ENCODE results near the gene THSD4.
"Not testable (repeated sequence)": the region's sequence is repeated elsewhere in the genome, so short reads cannot be mapped to it uniquely, and the experiment has no call there.

The THSD4 gene

DNA sequence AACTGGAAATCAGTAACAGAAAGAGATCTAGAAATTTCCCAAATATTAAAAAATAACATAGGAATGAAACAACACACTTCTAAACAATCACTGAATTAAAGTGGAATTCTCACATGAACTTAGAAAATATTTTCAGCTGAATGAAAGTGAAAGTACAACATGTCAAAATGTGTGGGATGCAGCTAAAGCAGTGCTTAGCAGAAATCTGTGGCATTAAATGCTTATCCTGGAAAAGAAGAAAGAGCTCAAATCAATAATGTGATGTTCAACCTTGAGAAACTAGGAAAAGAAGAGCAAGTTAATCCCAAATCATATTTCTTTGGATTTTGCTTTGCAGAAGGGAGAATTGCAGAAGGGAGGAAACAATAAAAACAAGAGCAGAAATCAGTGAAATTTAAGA, 596.9 kb downstream of the THSD4 start:
- no peak for DNase-seq

DNA sequence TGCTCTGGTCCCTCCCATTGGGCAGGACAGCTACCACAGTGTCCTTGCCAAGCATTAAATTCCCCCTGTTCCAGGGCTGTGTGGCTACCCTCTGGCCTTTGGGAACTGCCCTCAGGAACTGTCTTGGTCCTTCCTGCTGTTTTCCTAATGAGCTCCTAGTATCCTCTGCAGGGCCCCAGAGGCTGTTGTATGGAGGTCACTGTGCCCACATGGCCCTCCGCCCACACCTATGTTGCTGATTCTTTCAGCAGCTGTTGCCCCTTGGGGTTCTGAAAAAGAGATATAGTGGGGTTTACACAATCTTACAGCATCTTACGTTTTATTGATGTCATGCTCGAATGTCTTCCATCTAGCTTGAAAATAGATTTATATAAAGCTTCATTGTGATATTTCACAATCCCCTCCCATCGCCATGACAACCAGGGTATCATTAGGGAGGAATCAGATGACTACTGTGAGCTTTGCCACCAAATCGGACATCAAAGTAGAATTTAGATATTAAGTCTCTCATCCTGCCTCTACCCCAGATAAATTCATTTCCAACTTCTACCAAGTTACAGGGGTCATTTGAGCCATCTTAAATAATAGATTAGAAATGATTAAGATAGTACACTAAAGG, 598.0 kb downstream of the THSD4 start:
- no peak for DNase-seq

DNA sequence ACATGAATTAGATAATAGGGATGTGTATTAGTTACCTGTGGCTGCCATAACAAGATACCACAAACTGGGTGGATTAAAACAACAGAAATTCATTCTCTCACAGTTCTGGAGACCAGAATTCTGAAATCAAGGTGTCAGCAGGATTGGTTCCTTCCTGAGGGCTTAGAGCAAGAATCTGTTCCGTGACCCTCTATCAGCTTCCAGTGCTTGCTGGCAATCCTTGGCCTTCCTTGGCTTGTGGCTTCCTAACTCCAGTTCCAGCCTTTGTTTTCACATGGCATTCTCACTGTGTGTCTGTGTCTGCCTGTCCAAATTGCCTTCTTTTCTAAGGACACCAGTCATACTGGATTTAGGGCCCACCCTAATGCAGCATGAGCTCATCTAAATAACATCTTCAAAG, 600.6 kb downstream of the THSD4 start:
- no peak for DNase-seq

DNA sequence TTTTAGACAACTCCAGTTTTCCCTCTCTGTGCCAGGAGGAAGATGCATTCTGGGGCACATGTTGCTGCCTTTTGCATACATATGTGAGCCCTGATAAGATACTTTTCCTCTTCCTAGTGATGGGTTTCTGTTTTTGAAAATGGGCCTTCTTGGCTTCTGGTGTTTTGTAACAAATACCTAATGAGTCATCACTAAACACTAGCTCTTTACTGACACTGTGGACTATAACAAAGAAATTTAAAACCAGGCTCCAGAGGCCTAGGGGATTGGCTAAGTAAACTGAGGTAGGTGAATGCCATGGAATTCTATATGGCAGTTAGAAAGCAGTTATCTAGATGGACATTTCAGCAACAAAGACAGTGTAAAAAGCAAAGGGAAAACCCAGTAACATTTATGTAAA, 601.7 kb downstream of the THSD4 start:
- DNase-seq: no peak

DNA sequence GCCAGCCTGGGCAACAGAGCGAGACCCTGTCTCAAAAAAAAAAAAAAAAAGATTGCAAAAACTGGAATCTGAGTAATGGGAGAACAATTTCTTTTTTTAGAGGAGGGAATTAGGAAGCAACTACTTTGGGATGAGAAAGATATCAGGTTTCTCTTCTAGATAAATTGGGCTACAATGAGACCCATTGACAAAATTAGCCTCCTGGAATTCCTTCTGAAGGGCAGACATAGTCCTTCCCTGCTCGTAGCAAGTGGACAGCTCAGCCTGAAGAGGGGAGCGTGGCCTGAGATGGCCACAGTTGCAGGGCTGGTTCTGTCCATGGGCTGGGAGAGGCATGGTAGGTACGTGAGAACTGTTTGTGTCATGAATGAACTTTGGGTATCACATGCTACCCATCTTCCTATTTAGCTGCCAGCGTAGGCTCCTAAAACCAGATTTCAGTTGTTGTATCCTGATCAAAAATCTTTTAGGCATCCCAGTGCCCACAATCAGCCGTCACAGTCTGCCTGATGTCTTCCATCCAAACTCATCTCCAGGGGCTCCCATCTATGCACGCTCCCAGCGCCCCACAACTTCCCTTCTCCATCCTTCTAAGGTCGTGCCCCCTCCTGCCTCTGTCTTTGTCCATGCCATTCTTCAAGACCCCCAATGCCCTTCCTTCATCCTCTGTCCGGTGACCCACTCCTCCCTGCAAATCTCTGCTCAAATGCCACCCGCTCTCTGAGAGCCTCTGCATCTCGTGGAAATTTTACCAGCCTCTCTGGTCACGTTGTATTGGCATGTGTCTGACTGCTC, 603.0 kb downstream of the THSD4 start:
- DNase-seq: no peak

DNA sequence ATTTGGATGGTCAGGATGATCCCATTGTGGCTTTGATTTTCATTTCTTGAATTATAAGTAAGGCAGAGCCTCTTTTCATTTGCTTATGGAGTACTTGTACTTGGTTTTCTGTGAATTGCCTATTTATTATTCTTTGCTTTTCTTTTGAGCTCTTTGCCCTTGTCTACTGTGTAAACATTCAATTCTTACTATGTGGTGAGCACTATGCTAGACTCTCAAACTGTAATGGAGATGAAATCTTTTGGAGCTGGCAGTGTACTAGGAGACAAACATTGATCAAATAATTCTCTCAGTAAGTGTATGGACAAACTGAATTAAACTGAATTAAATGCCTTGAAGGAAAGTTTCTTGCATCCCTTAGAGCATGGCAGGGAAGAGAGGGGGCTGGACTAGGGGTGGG, 608.1 kb downstream of the THSD4 start:
- no peak for DNase-seq

DNA sequence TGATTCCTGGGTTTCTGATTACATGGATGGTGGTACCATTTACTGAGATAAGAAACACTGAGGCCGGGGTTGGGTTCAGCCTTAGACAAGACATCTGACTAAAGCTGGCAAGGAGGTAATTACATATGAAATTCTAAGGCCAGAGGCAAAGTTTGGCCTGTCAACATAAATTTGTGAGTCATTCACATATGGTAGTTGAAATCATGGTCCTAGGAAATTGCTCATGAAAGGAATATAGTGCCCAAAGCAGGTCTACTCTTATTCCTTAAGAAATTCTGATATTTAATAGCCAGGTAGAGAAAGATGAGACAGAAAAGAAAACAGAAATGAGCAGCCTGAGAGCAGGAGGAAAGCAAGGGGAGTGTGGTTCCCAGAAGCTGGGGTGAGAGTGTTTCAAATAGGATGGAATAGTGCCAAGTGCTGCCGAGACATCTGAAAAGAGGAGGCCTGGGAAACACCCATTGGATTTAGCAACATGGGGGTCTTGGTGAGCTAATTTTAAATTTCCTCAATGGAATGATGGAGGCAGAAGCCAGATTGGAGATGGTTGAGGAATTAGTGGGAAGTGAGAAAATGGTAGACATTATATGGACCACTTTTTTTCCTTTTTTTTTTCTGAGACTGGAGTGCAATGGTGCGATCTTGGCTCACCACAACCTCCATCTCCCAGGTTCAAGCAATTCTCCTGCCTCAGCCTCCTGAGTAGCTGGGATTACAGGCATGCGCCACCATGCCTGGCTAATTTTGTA, 610.1 kb downstream of the THSD4 start:
- DNase-seq: not testable (repeated sequence)

DNA sequence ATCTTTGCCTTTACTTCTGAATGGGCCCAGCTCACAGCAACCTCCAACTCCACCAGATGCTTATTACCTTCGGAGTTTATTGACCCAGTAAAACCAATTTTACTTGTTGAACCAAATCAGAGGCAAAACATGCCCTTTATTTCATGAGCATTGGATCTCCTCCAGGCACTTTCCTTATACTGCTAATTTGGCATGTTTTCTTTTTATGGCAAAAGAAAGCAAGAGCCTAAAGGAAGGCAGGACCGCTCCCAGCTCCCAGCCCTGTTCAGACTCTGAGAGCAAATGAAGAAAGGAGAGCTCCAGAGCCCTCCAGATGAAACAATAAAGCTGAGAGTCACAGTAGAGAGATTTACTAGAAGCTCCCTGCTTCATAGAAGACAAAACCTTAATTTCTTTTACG, 613.6 kb downstream of the THSD4 start:
- no peak for DNase-seq

DNA sequence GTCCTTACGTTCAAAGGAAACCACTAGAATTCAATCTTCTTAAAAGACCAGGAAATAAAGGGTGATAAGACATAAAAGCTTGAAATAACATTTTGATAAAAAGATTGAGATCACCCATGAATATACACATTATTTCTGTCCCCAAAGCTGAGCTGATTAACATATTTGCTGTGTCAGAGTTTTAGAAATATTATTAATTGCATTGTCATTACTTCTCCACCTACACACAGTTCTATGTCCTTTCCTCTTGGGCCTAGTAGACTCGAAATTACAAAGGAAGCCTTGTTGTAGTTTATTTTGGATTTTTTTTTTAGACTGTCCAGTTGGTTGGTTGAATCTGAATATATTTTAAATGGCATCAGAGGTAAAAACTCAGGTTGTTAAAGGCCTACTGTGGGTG, 614.0 kb downstream of the THSD4 start:
- no peak for DNase-seq

DNA sequence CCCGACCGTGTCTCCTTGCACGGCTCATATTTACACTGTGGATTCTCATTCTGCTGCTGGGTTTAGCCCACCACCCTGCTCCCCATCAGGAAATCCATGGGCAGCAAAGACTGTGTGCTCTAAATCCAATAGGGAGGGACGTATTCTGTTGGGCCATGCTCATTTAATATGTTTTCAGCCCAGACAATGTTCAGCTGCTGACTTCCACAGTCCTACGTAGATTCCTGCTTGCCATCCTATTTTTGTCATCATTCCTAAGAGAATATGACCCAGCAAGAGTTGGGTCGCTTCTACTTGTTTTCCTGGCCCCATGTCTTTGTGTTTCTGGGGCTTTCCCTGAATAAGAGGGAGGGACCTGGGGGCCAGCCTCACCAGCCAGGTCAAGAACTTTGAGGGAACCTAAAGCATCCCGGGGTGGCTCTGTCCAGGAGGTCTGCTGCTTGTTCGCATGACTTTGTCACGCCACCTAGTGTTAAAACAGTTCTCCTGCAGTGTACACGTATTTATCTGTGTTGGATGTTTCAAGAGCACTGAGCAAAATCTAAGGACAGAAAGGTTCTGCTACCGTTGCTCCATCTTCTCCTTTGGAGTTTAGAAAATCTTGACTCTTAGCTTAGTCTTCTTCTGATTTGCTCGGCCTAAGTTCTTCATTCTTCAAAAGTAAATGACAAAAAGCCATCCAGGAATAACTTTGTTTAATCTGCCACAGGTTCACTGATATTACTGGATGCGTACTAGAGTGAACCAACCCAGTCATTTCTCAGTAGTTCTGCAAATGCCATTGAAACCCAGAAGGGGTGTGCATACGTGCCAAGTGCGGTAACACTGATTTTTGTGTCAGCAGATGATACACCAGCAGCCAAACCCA, 615.2 kb downstream of the THSD4 start:
- DNase-seq: peak; percentile 14

DNA sequence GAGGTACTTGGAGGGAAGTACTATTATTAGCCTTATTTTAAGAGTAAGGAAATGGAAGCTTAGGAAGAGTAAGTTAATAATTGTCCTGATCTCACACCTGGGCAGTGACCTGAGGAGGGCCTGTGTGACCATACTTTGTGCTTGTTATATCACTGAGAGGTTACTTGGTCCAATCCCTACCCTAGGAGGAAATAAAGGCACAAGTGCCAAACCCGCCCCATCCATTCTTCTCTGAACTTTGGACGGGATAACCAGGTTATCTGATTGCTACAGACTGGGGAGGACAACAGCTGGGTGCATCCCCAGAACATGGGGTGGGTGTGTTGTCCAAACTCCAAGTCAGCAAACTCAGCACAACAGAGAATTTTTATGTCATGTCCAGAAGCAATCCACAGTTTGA, 617.4 kb downstream of the THSD4 start:
- DNase-seq: no peak

DNA sequence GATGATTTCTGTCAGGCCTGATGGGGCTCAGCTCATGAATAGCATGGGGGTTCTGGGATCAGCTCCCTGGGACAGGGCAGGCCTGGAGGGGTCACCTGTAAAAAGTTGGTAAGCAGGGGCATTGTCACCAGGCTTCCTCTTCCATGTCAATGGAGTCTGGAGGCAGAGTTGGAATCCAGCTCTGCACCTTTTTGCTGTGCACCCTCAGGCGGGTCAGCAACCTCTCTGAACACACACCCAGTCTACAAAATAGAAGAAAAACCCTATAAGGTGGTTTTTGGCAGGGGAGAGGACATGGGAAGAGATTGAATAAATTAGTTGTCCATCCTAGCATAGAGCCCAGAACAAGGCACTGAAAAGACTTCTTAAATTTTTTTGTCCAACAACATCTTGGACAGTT, 617.9 kb downstream of the THSD4 start:
- DNase-seq: no peak

DNA sequence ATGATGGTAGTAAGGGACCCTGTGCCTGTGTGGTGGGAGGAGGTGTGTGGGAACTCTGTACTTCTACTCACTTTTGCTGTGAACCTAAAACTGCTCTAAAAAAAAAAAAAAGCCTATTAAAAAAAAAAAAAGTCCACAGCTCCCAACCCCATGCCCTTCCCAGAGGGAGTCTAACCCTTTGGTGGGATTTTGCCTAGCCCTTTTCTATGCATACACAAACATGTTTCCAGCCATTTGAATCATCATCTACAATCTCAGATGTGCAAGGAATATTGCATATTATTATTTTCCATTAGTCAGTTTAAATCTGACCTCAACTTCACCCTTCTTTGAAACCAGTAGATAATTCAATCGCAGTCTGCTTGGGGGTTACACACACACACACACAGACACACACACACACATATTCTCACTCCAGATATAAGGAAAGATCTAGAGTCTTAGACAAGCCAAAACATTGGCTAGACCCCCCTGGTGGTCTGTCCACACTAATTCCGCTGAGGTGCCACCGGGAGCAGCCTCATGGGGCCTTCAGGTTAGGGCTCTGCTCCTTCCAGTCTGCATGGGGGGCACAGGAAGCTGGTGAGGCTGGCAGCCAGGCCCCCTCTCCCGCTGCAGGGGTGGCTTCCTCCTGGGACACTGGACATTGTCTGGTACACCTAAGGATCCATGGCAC, 619.6 kb downstream of the THSD4 start:
- no peak for DNase-seq

DNA sequence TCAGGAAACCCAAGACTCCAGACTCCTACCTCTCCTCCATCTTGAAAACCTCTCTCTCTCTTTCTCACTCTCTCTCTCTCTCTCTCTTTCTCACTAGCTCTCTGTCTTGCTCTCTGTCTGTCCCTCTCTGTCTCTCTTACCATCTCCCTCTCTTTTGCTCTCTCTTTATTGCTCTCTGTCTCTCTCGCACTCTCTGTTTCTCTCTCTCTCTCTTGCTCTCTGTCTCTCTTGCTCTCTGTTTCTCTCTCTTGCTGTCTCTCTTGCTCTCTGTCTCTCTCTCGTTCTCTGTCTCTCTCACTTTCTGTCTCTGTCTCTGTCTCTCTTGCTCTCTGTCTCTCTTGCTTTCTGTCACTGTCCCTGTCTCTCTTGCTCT, 620.1 kb downstream of the THSD4 start:
- no peak for DNase-seq

DNA sequence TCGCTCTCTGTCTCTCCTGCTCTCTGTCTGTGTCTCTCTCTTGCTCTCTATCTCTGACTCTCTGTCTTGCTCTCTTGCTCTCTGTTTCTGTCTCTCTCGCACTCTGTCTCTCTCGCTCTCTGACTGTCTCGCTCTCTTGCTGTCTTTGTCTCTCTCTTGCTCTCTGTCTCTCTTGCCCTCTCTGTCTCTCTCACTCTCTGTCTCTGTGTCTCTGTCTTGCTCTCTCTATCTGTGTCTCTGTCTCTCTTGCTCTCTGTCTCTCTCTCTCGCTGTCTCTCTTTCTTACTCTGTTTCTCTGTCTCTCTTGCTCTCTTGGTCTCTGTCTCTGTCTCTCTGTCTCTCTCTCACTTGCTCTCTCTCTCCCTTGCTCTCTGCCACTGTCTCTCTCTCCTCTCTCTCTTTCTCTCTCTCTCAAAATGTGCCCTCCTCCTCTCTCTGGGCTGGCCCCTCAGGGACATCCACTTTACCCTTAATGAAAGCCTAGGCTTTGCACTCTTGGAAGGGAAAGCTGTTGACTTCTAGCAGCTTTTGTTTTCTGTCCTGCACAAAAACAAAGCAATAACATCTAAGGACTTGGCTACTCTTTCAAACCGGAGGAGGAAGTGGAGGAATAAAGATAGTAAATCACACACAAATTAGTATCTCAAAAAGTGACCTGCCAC, 621.1 kb downstream of the THSD4 start:
- DNase-seq: no peak

DNA sequence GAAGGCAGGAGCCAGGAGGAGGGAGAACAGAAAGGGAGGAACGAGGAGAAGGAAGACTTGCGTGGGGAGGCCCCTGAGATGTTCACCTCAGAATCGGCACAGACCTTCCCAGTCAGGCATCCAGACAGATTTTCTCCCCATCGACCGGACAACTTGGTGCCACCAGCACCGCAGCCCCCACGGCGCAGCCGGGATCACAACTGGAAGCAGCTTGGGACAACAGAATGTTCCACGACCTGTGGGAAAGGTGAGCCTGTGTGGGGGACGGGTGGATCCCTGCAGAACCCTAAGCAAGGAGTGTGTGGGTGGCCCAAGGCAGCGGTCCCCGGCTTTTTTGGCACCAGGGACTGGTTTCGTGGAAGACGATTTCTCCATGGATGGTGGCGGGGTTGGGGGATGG, 622.5 kb downstream of the THSD4 start:
- no peak for DNase-seq

DNA sequence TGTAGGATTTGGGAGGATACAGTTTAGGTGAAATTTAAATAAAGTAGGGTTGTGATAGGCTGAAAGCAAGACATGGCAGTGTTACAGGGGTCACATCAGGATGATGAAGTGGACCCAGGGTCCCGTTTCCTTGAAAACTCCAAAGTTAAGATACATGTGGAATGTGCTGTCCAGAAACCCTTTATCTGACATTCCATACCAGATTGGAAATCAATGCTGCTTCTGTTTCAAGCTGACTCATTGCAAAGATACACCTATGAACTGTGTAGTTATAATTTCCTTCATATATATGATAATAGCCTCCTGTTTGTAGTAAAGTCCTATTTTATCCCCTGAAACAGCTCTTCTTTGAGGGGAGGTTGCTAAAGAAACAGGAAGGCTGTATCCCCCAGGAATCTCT, 624.1 kb downstream of the THSD4 start:
- DNase-seq: no peak

DNA sequence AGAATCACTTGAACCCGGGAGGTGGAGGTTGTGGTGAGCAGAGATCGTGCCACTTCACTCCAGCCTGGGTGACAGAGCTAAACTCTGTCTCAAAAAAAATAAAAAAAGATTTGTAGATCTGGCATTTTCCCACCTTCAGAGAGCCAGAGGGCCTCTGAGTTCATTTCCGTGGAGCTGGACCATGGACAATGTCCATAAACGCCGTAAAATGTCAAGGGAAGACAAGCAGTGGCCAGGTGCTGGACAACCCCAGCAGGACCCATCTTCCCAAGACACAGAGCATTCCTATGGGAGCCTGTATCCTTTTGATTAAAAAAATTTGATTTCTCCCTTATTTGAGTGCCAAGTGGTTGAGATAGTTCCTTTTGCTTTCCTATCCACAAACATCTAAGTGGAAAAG, 627.7 kb downstream of the THSD4 start:
- DNase-seq: no peak

DNA sequence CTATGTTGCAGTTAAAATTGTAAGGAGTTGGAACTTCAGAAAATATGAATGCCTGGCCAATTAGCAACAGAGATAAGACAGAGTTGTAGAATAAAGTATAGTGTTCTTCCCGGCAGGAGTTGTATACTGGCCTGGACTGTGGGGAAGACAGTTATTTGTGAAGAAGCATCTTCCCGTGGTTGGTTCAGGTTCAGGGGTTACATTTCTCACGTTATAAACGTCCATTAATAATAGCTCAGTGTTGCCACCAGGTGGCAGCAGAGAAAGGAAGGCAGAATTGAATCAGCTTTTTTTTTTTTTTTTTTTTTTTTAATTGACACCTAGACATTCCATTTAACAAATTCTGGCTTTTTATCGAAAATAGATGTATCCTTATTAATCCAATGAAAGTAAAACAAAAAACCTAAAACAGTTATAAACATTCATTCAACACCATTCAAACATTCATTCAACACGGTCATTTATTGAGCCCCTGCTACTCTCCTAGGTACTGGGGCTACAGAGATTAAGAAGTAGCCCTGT, 628.7 kb downstream of the THSD4 start:
- DNase-seq: no peak

DNA sequence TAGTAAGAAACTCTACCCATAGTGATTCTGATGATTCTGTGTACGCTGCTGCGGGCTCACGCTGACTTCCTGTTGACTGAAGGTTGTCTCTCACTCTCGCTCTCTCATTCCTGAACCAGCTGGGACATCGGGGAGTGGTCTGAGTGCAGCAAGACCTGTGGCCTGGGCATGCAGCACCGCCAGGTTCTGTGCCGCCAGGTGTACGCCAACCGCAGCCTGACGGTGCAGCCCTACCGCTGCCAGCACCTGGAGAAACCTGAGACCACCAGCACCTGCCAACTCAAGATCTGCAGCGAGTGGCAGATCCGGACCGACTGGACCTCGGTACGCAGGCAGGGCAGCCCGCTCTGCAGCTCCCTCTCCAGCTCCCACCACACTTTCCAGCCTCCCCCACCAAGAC, 631.4 kb downstream of the THSD4 start:
- DNase-seq: no peak

DNA sequence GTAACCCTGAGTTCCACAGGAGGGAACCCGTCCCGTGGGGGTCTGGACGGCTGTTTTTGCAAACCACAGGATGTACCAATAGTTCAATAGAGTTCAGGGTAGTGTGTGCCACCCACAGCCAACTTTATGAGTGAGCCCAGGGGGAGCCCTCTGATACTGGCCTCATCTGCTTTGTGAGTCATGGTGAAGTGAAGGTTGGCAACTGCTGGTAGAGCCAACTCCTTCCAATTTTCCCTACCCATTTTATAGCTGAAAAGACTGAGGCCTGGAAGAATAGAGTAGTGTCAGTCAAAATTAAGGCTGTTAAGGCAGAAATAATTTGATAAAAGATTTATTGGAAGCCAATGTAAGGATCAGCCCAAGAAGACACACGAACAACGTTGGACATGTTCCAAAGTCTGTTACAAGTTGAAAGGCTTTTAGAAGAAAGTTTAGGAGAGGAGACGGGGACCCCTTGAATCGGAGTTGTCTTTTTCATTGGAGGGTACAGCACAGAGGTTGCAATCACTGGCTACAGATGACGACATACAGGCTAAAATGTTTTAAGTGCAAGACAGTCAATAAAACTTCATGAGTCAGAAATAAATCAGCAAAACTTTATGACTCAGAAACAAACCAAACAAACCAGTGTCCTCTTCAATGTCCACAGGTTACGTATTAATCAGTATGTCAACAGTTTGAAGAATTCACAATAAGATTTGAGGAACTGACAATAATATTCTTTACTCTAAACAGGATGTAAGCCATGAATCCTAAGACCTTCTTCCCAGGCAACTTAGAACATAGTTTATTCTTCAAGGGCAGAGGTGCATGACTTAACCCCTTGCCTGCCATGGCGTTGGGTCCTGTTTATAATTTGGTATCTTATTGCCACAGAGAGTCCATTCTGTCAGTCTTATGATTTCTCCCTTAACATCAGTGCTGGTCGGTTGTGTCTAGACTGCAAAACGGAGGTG, 632.1 kb downstream of the THSD4 start:
- no peak for DNase-seq
